HG02642 (cell line): Measurements from ENCODE around the gene QRFP.
A peak's percentile ranks its signal among the peaks of the same experiment; 100 is the strongest.

Experiments used
- ATAC-seq: cut with Tn5 transposase; IDR thresholded peaks from one replicate; pipeline ENCODE4 v1.9.1; 2021; ENCODE audit warnings: mild to moderate bottlenecking; ENCODE audit not compliant: unreplicated experiment, poor library complexity

QRFP gene

DNA sequence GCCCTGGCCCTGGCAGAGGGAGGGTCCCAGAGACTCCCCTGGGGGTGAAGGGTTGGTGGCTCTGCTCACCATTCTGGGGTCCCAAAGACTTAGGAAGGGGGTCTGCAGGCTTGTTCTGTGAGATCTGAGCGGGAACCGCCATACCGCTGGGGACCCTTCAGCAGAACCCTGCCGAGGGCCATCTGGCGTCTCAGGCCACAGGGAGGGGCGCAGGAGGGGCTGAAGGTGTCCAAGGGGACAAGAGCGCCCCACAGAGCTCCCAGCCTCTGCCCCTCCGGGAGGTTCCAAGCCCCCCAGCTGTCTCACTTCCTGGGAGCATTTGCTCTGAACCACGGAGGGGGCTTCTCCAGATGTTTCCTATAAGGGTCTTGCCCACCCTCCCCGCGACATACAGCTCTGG is 37.6 kb upstream of the QRFP start:
- no peak for ATAC-seq

- ATAC-seq, result no peak
These were observed 36.8 kb upstream of the QRFP start for GRCh38 chr9:130933114-130934046.

DNA sequence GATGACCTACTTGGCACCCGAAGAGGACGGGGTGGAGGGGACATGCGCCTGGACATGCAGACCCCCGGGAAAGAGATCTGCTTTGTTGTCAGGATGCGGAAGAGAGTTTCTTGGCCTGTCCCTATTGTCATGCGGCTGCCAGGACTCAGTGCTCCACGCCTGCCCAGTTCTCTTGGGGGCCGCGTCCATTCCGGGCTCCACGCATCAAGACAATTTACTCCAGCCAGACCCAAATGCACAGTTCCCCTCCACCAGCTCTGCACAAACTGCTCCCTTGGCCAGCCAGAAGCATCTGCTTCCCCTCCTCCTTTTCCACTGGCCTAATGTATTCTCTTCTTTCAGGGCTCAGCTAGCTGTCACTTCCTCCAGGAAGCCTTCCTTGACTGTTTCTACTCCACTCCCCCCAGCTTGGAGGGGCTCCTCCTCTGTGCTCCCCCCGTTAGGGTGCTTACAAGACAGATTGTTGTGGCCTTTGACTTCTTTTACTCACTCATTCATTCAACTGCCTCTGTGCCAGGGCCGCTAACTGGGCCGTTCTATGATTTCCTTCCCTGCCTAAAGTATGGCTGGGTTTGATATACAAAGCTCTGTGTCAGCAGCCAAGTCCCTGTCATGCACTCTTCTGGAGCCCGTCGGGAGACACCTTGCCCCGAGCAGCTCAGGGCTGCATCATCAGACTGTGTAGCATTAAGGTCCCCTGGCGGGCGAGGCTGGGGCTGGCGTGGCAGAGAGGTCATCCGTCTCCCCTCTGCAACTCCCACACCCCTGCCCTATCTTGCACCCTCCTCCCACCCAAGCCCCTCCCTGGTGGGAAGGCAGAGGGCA is 35.9 kb upstream of the QRFP start:
- no peak for ATAC-seq

DNA sequence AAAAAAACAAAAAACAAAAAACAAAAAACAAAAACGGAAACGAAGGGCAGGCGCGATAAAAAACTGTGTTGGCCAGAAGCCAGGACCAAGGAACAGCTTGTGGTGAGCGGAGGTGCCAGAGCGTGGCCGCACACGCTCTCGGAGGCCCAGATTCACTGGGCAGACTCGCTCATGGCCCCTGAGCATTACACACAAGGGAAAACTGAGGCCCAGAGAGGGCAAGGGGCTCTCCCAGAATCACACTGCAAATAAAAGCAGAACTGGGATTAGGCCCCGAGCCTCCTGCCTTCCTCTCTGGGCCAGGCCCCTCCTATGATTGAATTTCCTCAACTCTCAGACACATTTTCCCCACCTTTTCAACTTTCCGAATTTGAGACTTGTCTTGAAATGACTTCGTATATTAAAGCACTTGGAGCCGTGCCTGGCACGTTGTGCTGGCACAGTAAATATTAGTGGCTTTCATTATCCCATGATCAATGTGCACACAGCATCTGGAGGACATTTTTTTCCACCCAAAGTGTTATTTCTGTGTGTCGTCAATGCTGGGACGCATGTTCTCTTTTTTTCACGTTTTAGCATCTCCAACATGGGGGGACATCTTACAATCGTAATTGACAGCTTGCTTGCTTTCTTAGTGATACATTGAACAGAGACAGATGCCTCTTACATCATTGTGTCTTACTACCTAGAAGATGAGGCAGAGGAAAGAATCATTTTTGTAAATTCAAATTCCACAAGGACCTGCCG is 35.1 kb upstream of the QRFP start:
- peak; percentile 40 for ATAC-seq

DNA sequence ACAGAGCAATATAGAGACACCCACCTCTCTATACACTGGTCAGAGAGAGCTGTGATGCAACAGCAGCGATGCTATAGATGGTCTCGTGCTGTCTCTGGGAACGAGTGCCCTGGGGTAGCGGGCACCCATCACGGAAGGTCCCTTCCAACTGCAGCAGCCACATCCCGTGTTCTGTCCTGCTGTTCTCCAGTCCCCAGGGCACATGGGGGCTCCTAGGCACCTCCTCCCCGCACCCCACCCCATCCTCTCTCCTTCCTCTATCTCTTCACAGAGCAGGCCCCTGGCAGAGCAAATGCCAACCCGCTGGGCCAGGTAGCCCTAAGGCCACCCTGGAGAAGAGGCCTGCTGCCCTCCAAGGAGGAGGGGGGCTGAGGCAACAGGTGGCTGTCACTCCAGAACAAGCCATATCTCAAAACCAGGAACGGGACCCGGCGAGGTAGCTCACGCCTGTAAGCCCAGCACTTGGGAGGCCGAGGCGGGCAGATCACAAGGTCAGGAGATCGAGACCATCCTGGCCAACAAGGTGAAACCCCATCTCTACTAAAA is 34.3 kb upstream of the QRFP start:
- ATAC-seq, result no peak

DNA sequence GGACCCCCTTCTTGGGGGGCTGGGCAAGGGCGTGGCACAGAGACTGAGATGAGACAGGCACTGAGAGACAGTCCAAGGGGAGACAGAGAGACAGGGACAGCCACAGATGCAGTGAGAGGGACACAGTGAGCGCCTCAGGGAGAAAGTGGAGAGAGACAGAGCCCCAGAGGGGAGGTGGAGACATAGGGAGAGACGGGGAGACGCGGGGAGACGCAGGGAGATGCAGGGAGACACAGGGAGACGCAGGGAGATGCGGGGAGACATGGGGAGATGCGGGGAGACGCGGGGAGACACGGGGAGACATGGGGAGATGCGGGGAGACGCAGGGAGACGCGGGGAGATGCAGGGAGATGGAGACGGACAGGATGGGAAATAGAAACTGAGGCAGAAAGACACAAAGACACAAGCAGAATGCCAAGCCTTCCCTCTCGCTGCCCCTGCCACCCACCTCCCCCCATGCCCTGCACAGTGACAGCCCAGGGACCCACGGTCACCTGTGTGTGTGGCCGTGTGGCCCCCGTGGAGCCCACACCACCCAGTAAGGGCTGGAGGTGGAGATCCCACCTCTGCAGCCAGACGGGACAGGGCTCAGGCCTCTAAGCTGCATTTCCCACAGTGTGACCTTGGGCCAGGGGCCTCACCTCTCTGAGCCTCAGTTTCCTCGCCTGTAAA is 33.7 kb upstream of the QRFP start:
- no peak for ATAC-seq

- ATAC-seq, result no peak
These were observed 33.0 kb upstream of the QRFP start for GRCh38 chr9:130929571-130930038.

DNA sequence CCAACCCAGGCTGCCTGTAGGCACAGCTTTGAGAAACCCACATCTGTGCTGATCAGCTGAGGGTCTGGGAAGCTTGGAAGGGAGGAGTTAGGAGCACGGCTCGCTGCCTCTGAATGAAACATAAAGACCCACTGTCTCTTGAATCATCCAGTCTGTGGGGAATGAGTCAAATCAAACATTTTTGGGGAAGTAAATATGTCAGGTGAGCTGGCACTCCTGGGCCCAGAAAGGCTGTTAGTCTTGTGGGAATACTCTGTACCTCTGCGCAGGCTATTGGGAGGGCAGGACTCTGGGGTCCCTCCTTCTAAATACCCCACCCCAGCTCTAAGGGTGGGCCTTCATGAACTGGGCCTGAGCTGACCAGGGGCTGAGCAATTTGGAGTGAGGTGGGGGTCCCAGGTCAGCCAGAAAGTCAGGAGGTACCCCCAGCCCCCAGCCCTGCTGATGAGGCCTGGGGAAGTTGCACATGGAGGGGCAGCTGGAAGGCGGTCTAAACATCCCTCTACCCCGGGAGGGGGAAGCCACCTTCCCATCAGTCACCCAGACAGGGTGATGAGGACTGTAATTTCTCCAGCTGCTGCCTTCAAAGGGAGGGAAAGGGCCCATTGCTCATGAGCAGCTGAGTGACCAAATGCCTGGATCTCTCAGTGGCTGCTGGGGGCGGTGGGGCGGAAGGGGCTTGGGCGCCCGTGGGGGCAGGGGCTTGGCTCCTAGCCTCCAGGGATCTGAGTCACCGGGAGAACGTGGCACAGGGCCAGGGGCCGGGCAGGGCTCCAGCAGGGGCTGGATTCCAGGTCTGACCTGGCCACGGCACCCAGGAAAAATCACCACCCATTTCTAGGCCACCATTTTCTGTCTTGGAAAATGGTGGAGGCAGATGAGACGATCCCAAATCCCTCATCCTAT is 31.6 kb upstream of the QRFP start:
- ATAC-seq, result no peak

DNA sequence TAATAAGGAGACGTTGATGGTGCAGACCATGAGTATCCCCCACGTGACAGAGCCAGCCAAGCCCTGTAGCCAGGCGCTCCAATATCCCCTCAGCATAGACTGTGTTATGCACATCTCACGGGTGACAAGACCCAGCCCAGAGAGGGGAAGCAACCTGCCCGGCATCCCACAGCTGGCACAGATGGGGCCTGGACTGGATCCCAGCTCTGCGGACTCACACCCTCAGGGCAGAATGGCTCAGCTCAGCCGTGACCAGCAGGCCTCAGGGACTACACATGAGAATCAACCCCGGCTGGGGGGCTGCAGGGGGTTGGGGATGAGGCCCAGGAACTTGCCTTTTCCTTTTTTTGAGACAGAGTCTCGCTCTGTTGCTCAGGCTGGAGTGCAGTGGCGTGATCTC is 30.7 kb upstream of the QRFP start:
- ATAC-seq, result no peak

GRCh38 chr9:130925050-130925678 is 28.6 kb upstream of the QRFP start:
- no peak for ATAC-seq

- no peak for ATAC-seq
These were observed 27.8 kb upstream of the QRFP start for GRCh38 chr9:130924448-130924788.

GRCh38 chr9:130923611-130924447 is 27.2 kb upstream of the QRFP start:
- ATAC-seq, result no peak

DNA sequence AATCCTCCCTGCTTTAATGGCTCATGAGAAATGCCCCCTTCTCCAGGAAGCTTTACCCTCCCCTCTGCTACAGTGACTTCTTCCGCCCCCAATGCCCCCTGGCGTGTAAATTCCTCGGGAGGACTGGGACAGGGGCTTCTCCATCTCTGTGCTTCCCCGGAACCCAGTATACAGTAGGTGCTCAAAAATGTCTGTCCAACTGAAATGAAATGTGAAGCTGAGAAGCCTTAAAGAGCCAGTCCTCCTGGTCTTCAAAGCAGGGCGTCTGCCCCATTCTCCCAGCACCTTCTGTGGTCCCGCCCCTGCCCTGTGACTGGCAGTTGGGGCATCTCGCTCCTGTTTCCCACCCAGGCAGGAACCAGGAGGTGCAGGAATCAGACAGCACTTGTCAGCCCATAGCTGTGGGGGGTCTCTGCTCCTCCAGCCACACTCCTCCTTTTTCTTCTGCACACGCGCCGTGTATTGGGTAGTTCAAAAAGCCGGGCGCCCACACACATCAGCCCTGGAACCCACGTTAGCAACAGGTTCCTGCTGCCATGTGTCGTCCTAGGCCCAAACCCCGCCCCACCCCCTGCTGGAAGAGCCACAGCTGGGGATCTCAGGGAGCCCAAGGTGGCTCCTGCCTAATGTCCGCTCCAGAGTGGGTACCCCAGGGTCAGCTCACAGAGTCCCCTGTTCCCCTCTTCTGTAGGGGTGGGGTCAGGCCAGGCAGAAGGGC is 26.4 kb upstream of the QRFP start:
- no peak for ATAC-seq

DNA sequence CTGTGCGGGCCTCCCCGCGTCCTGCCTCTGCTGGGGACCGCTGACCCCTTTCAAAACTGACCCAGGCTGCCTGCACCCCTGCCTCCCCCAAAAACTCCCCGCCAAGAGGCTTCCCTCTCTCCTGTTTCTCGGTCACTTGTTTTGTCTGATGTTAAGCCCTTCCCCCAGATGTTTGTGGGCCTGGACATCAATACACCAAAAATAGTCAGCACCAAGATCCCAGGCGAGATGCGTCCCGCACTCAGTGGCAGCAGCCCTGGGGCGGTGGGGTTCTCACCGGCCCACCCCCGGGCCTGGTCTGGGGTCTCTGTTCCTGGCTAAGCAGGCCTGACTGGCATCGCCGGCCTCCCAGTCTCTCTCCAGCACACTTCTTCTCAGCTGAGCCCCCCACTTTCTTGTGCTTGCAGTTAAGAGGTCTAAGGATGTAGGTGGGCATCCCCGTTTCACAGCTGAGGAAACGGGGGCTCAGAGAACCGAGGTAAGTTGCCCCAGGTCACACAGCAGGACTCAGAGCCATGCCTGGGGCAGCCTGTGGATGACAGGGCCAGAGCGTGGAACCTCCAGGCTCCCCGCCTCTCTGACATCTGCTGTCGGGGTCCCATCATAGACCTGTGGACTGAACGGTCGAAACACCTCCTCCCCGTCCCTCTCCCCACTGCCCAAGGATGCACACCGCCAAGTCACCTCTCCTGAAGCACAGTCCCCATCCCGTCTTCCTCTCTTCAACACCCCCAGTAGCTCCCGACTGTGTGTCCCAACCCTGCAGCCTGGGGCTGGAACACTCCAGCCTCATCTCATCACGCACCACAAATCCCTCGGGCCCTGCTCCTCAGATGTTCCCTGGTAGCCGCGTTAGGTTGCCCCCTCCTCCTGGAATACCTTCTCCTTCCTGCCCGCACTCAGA is 25.6 kb upstream of the QRFP start:
- ATAC-seq, result no peak

- ATAC-seq, result no peak
These were observed 24.8 kb upstream of the QRFP start for GRCh38 chr9:130921300-130921988.
